ENCODE measurements around the gene PYHIN1. TPM values are rescaled to one million over a fixed set of nuclear protein-coding genes. Genes with fewer than 3 reads are reported as not detected.

PYHIN1 gene
- total RNA-seq = 10 to 100 TPM; 14.3 to 17.4 TPM

- CTCF ChIA-PET = interaction anchor here (1.3 kb wide), 1 partner anchor 39 kb away, joined by 3 read pairs; no protein-coding TSS in a partner anchor
These were observed at the start of gene PYHIN1 for GRCh38 chr1:158931055-158931737. Gene PYHIN1, plus strand, starts transcription at chr1:158931552. Its CDS starts 5,359 bp downstream, at chr1:158936911.

GRCh38 chr1:158893654-158894053 is 37.7 kb upstream of the PYHIN1 start:
- ChIA-PET POLR2A (no interaction called here), CTCF (no interaction called here)

More at GRCh38 chr1:158931055-158931737, at the start of gene PYHIN1:
- POLR2A ChIA-PET = interaction anchor here (0.5 to 0.6 kb wide), 4 partner anchors 9 to 99 kb away, joined by 3 to 7 read pairs (median 4); no protein-coding TSS in a partner anchor

- ChIA-PET CTCF (no interaction called here), POLR2A (no interaction called here)
These were observed 32.6 kb upstream of the PYHIN1 start for GRCh38 chr1:158898722-158899121.

GRCh38 chr1:158901623-158902022 is 29.7 kb upstream of the PYHIN1 start:
- CTCF ChIA-PET = no interaction called here
- POLR2A ChIA-PET = no interaction called here

GRCh38 chr1:158916085-158916484 is 15.3 kb upstream of the PYHIN1 start:
- CTCF ChIA-PET = no interaction called here
- POLR2A ChIA-PET = no interaction called here

- POLR2A ChIA-PET = no interaction called here
- CTCF ChIA-PET = no interaction called here
These were observed 6.7 kb upstream of the PYHIN1 start for GRCh38 chr1:158924677-158925076.

- CTCF ChIA-PET = interaction anchor here (1.3 kb wide), 1 partner anchor 40 kb away, joined by 3 read pairs; no protein-coding TSS in a partner anchor
- POLR2A ChIA-PET = interaction anchor here (0.6 kb wide), 2 partner anchors 80 to 99 kb away, joined by 3 to 4 read pairs; no protein-coding TSS in a partner anchor
These were observed 848 bp upstream of the PYHIN1 start for GRCh38 chr1:158930504-158930903.

- CTCF ChIA-PET = no interaction called here
- POLR2A ChIA-PET = no interaction called here
These were observed 819 bp downstream of the PYHIN1 start for GRCh38 chr1:158932171-158932570.

- CTCF ChIA-PET = interaction anchor here (1.1 kb wide), 1 partner anchor 35 kb away, joined by 3 read pairs; no protein-coding TSS in a partner anchor
These were observed 2.3 kb downstream of the PYHIN1 start for GRCh38 chr1:158933621-158934020.

GRCh38 chr1:158939180-158939579 is 7.8 kb downstream of the PYHIN1 start:
- ChIA-PET POLR2A (no interaction called here), CTCF (no interaction called here)

More at GRCh38 chr1:158933621-158934020, 2.3 kb downstream of the PYHIN1 start:
- POLR2A ChIA-PET = no interaction called here

- CTCF ChIA-PET = no interaction called here
- POLR2A ChIA-PET = no interaction called here
These were observed 10.0 kb downstream of the PYHIN1 start for GRCh38 chr1:158941317-158941716.

GRCh38 chr1:158942490-158942889 is 11.1 kb downstream of the PYHIN1 start:
- POLR2A ChIA-PET = no interaction called here
- CTCF ChIA-PET = no interaction called here

GRCh38 chr1:158943059-158943458 is 11.7 kb downstream of the PYHIN1 start:
- CTCF ChIA-PET = no interaction called here
- POLR2A ChIA-PET = no interaction called here

GRCh38 chr1:158945061-158945460 is 13.7 kb downstream of the PYHIN1 start:
- CTCF ChIA-PET = no interaction called here
- POLR2A ChIA-PET = no interaction called here

GRCh38 chr1:158946785-158947184 is 15.4 kb downstream of the PYHIN1 start:
- POLR2A ChIA-PET = no interaction called here

GRCh38 chr1:158951956-158952355 is 20.6 kb downstream of the PYHIN1 start:
- ChIA-PET POLR2A (no interaction called here), CTCF (interaction anchor here (0.7 kb wide), 1 partner anchor 421 kb away, joined by 4 read pairs; no protein-coding TSS in a partner anchor)

More at GRCh38 chr1:158946785-158947184, 15.4 kb downstream of the PYHIN1 start:
- CTCF ChIA-PET = no interaction called here

GRCh38 chr1:158952416-158952815 is 21.1 kb downstream of the PYHIN1 start:
- POLR2A ChIA-PET = no interaction called here
- CTCF ChIA-PET = interaction anchor here (0.7 kb wide), 1 partner anchor 421 kb away, joined by 4 read pairs; no protein-coding TSS in a partner anchor

- CTCF ChIA-PET = no interaction called here
These were observed 29.8 kb downstream of the PYHIN1 start for GRCh38 chr1:158961178-158961577.

GRCh38 chr1:158962983-158963382 is 31.6 kb downstream of the PYHIN1 start:
- CTCF ChIA-PET = no interaction called here
- POLR2A ChIA-PET = no interaction called here

More at GRCh38 chr1:158961178-158961577, 29.8 kb downstream of the PYHIN1 start:
- POLR2A ChIA-PET = no interaction called here

- ChIA-PET POLR2A (interaction anchor here (0.6 kb wide), 1 partner anchor 847 kb away, joined by 3 read pairs; no protein-coding TSS in a partner anchor), CTCF (interaction anchor here (0.6 to 1.0 kb wide), 2 partner anchors 29 to 35 kb away, joined by 3 read pairs; no protein-coding TSS in a partner anchor)
These were observed 37.8 kb downstream of the PYHIN1 start for GRCh38 chr1:158969166-158969565.

- ChIA-PET CTCF (interaction anchor here (0.6 to 1.2 kb wide), 3 partner anchors 28 to 39 kb away, joined by 3 read pairs; no protein-coding TSS in a partner anchor), POLR2A (interaction anchor here (0.6 kb wide), 1 partner anchor 847 kb away, joined by 3 read pairs; no protein-coding TSS in a partner anchor)
These were observed 38.5 kb downstream of the PYHIN1 start for GRCh38 chr1:158969855-158970254.

Measured in activated CD8-positive, alpha-beta memory T cell treated with anti-CD3 and anti-CD28 coated beads for 36 hours (primary cell).